Endothelial cell of umbilical vein (primary cell): ENCODE data around the gene PRM1. TPM values are rescaled to one million over a fixed set of nuclear protein-coding genes. Genes with fewer than 3 reads are reported as not detected.

Experiments
- BruUV-seq: library from RNA; stranded (reverse); fragments of 400-500 nt; replicated peaks from 2 replicates; lab custom pipeline; 2021; lab: Mats Ljungman, UMichigan
- CTCF ChIA-PET: fragments of 300-600, 350-600 bp; sonication (Branson Sonifier 250); formaldehyde crosslinking; loops from one replicate; lab custom pipeline; 2021; ENCODE audit warnings: antibody characterized with exemption, inconsistent platforms; lab: Charles Lee
- POLR2A ChIA-PET: fragments of 300-600, 350-600 bp; sonication (Branson Sonifier 250); formaldehyde crosslinking; loops from one replicate; lab custom pipeline; 2021; ENCODE audit warnings: antibody characterized with exemption, inconsistent platforms; lab: Charles Lee
- DNase-seq: peaks from one replicate; pipeline ENCODE4 v3.0.0-alpha.2; 2011; ENCODE audit warnings: low read depth, low spot score
- FAIRE-seq: peaks from 2 replicates; lab custom pipeline; 2011; peaks lifted over from hg19 to GRCh38; lab: Jason Lieb, UNC
- H2AFZ ChIP-seq: 2 replicates; pipeline ENCODE4 v1.6.0; 2012; ENCODE audit warnings: low read depth, low read length, control low read depth, inconsistent platforms
- H3K27ac ChIP-seq: 2 replicates; pipeline ENCODE4 v1.5.1; 2011; ENCODE audit warnings: low read depth, mild to moderate bottlenecking, control low read depth, low read length, moderate library complexity; ENCODE audit not compliant: insufficient read depth
- H3K27me3 ChIP-seq, 2 experiments: 2 replicates each; pipeline versions ENCODE4 v1.6.0 to v1.6.1; 2011; ENCODE audit warnings: low read length in 2 of 2, mixed read lengths in 1 of 2; ENCODE audit not compliant: control insufficient read depth in 2 of 2, insufficient read depth in 2 of 2
- H3K36me3 ChIP-seq, 2 experiments: 2 replicates in 1 of 2; 3 replicates in 1 of 2; pipeline ENCODE4 v1.5.1; 2011; ENCODE audit warnings: low read length in 2 of 2, mild to moderate bottlenecking in 1 of 2, moderate library complexity in 1 of 2; ENCODE audit not compliant: control insufficient read depth in 2 of 2, insufficient read depth in 2 of 2; ENCODE audit errors: extremely low read depth in 1 of 2
- H3K4me1 ChIP-seq: 3 replicates; pipeline ENCODE4 v1.5.1; 2011; ENCODE audit warnings: mild to moderate bottlenecking, low read length; ENCODE audit not compliant: control insufficient read depth, insufficient read depth; ENCODE audit errors: extremely low read depth
- H3K4me2 ChIP-seq: 2 replicates; pipeline ENCODE4 v1.6.1; 2011; ENCODE audit warnings: low read length, control low read depth, mixed read lengths; ENCODE audit not compliant: insufficient read depth
- H3K4me3 ChIP-seq, 3 experiments: fragments of 200-600 bp in 1 of 3; sonication (generic), shearing (Covaris generic) in 1 of 3; replicated peaks in 1 of 3; 2 replicates each; pipeline ENCODE4 v1.5.1; 2011 to 2016; ENCODE audit warnings: control low read depth in 3 of 3, low read length in 3 of 3, mild to moderate bottlenecking in 2 of 3, inconsistent platforms in 1 of 3, low read depth in 1 of 3, moderate library complexity in 1 of 3; ENCODE audit not compliant: insufficient read depth in 1 of 3
- H3K79me2 ChIP-seq: 2 replicates; pipeline ENCODE4 v1.6.0; 2012; ENCODE audit warnings: low read length, inconsistent platforms; ENCODE audit not compliant: control insufficient read depth, insufficient read depth
- H3K9ac ChIP-seq: replicated peaks from 2 replicates; pipeline ENCODE3; 2011; ENCODE audit warnings: low read length, control low read depth; ENCODE audit not compliant: insufficient read depth; ENCODE audit errors: extremely low read depth
- H3K9me1 ChIP-seq: replicated peaks from 3 replicates; pipeline ENCODE4 v1.6.0; 2011; ENCODE audit warnings: mild to moderate bottlenecking, low read length; ENCODE audit not compliant: control insufficient read depth, insufficient read depth; ENCODE audit errors: extremely low read depth
- H3K9me3 ChIP-seq: replicated peaks from 2 replicates; pipeline ENCODE4 v1.5.1; 2012; ENCODE audit warnings: low read length, inconsistent platforms; ENCODE audit not compliant: control insufficient read depth, insufficient read depth
- H4K20me1 ChIP-seq: replicated peaks from 2 replicates; pipeline ENCODE3; 2011; ENCODE audit warnings: mild to moderate bottlenecking, low read length; ENCODE audit not compliant: control insufficient read depth, insufficient read depth; ENCODE audit errors: extremely low read depth
- EZH2 ChIP-seq: IDR thresholded peaks from 2 replicates; pipeline ENCODE4 v1.6.1; 2012; ENCODE audit warnings: borderline replicate concordance, low read depth, mild to moderate bottlenecking, moderate library complexity, low read length, inconsistent platforms; ENCODE audit not compliant: severe bottlenecking
- FOS ChIP-seq: IDR thresholded peaks from 2 replicates; pipeline ENCODE4 v1.6.1; 2011; ENCODE audit warnings: mild to moderate bottlenecking, low read length, moderate library complexity, borderline replicate concordance; ENCODE audit not compliant: insufficient read depth
- GATA2 ChIP-seq: IDR thresholded peaks from 2 replicates; pipeline ENCODE4 v1.7.0; 2011; ENCODE audit warnings: low read depth, mild to moderate bottlenecking, moderate library complexity, mixed read lengths, low read length; ENCODE audit not compliant: insufficient read length, insufficient read depth
- JUN ChIP-seq: IDR thresholded peaks from 2 replicates; pipeline ENCODE4 v1.6.1; 2011; ENCODE audit warnings: borderline replicate concordance, low read depth; ENCODE audit not compliant: insufficient read length, insufficient read depth
- MYC ChIP-seq: IDR thresholded peaks from one replicate; pipeline ENCODE4 v1.6.1; 2011; ENCODE audit warnings: mild to moderate bottlenecking, low read depth, low read length
- POLR2A ChIP-seq: IDR thresholded peaks from 2 replicates; pipeline ENCODE4 v1.6.1; 2012; ENCODE audit warnings: low read depth, mild to moderate bottlenecking, control low read depth, low read length
- POLR2AphosphoS5 ChIP-seq: IDR thresholded peaks from 2 replicates; pipeline ENCODE4 v1.6.1; 2012; ENCODE audit warnings: low read depth, mild to moderate bottlenecking, control low read depth, low read length, moderate library complexity; ENCODE audit not compliant: insufficient read depth
- dilution Hi-C: fragments of 300-500 bp; cut with MboI; formaldehyde crosslinking; loops from one replicate; pipeline ENCODE4 v1.15.0; 2019; ENCODE audit warnings: low sequenced_read_pairs; ENCODE audit not compliant: extremely low pct_ligation_motif_present
- intact Hi-C: fragments of 100-400 bp; cut with micrococcal nuclease; formaldehyde crosslinking; loops from one replicate; pipeline ENCODE4 v1.10.0; 2022
- polyA plus RNA-seq, 4 experiments: library from polyadenylated mRNA; depleted of rRNA in 3 of 4; stranded (reverse) in 3 of 4; unstranded in 1 of 4; fragments of >200 nt; gene quantifications; 2 replicates each; pipeline versions ENCODE4 v1.2.1 to v1.2.3, GENCODE V29; 2011 to 2012; ENCODE audit warnings: missing spikeins in 1 of 4
- total RNA-seq: library from RNA; stranded (reverse); gene quantifications from 2 replicates; pipeline ENCODE4 v1.2.3, GENCODE V29; 2021
- TF ChIP-seq, protein P1 (sequence below), 2 donors: IDR thresholded peaks; 1 replicate in 1 of 2; 2 replicates in 1 of 2; pipeline ENCODE4 v1.5.1; 2011; ENCODE audit warnings: low read length in 2 of 2, mild to moderate bottlenecking in 2 of 2, moderate library complexity in 2 of 2, control low read depth in 1 of 2, inconsistent platforms in 1 of 2, low read depth in 1 of 2; ENCODE audit not compliant: insufficient read depth in 1 of 2; ENCODE audit errors: extremely low read depth in 1 of 2
- TF ChIP-seq, protein P2 (sequence below): IDR thresholded peaks from 2 replicates; pipeline ENCODE4 v1.6.1; 2011; ENCODE audit not compliant: insufficient read depth, insufficient read length

PRM1 gene
- total and polyA plus RNA-seq, 2 donors (not counting 3 experiments of a cell fraction or from before 2014, with no cell fraction given), result not detected

DNA sequence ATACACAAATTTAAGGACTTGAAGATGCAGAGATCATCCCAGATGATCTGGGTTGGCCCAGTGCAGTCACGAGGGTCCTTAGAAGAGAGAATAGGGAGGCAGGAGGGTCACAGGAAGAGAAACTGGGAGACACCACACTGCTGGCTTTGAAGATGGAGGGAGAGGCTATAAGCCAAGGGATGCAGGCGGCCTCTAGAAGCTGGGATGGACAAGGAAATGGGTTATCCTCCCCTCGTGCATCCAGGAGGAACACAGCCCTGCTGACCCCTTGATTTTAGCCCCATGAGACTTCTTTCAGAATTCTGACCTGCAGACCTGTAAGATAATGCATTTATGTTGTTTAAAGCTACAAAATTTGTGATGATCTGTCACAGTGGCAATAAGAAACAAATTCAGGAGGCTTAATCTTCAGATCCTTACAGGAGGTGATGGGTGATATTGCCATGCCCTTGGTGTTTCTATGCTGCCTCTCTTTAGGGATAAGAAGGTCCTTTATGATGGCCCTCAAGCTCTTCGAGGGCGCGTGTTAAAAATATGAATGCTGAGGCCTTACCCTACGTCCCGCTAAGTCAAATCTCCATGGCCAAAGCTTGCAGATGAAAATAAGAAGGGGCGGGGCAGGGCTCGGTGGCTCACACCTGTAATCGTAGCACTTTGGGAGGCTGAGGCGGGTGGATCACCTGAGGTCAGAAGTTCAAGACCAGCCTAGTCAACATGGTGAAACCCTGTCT is 3.4 kb downstream of the PRM1 start:
- CTCF ChIA-PET, result no interaction called here
- no peaks in the 10 kb centered on the region for H3K27me3 ChIP-seq
- no peaks in the 10 kb centered on the region for H3K4me1 ChIP-seq
- intact Hi-C loops (no loop called here), dilution Hi-C loops (no loop called here)
- H3K4me2 ChIP-seq, result no peak overlapping the region
- FAIRE-seq (no peak), DNase-seq (no peak)
- no peak overlapping the region for H3K9ac ChIP-seq
- H3K27ac ChIP-seq, result no peak overlapping the region
- no peaks in the 10 kb centered on the region for H4K20me1 ChIP-seq
- TF ChIP-seq GATA2 (no peak), POLR2A (no peak), EZH2 (no peak), MYC (no peak), JUN (no peak), FOS (no peak), POLR2AphosphoS5 (no peak)
- TF ChIP-seq, protein P1, sequence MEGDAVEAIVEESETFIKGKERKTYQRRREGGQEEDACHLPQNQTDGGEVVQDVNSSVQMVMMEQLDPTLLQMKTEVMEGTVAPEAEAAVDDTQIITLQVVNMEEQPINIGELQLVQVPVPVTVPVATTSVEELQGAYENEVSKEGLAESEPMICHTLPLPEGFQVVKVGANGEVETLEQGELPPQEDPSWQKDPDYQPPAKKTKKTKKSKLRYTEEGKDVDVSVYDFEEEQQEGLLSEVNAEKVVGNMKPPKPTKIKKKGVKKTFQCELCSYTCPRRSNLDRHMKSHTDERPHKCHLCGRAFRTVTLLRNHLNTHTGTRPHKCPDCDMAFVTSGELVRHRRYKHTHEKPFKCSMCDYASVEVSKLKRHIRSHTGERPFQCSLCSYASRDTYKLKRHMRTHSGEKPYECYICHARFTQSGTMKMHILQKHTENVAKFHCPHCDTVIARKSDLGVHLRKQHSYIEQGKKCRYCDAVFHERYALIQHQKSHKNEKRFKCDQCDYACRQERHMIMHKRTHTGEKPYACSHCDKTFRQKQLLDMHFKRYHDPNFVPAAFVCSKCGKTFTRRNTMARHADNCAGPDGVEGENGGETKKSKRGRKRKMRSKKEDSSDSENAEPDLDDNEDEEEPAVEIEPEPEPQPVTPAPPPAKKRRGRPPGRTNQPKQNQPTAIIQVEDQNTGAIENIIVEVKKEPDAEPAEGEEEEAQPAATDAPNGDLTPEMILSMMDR (IDR thresholded peaks at IDR 0.05; ENCODE audit: extremely low read depth in 1 of 2, insufficient read depth in 1 of 2, low read depth in 1 of 2, low read length in 2 of 2), result no peak
- TF ChIP-seq, protein P2, sequence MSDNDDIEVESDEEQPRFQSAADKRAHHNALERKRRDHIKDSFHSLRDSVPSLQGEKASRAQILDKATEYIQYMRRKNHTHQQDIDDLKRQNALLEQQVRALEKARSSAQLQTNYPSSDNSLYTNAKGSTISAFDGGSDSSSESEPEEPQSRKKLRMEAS, result no peak
- no peaks in the 10 kb centered on the region for H3K36me3 ChIP-seq
- no peak overlapping the region for H3K4me3 ChIP-seq
- no peak overlapping the region for H2AFZ ChIP-seq
- no TSS peak for BruUV-seq
- no peaks in the 10 kb centered on the region for H3K79me2 ChIP-seq
- no peaks in the 10 kb centered on the region for H3K9me1 ChIP-seq
- H3K9me3 ChIP-seq, result no peaks in the 10 kb centered on the region
- POLR2A ChIA-PET, result no interaction called here
